ENCODE results near the gene ZFR.

GRCh38 chr5:32358611-32359010, 85.9 kb downstream of the ZFR start:
- TF ChIP-seq POLR2A (IDR thresholded peaks at IDR 0.05) = no peak
- TF ChIP-seq, protein P1, sequence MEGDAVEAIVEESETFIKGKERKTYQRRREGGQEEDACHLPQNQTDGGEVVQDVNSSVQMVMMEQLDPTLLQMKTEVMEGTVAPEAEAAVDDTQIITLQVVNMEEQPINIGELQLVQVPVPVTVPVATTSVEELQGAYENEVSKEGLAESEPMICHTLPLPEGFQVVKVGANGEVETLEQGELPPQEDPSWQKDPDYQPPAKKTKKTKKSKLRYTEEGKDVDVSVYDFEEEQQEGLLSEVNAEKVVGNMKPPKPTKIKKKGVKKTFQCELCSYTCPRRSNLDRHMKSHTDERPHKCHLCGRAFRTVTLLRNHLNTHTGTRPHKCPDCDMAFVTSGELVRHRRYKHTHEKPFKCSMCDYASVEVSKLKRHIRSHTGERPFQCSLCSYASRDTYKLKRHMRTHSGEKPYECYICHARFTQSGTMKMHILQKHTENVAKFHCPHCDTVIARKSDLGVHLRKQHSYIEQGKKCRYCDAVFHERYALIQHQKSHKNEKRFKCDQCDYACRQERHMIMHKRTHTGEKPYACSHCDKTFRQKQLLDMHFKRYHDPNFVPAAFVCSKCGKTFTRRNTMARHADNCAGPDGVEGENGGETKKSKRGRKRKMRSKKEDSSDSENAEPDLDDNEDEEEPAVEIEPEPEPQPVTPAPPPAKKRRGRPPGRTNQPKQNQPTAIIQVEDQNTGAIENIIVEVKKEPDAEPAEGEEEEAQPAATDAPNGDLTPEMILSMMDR (IDR thresholded peaks at IDR 0.05 in 8 of 11, conservative IDR thresholded peaks at IDR 0.05 in 3 of 11) = no peak
- TF ChIP-seq POLR2AphosphoS5 (IDR thresholded peaks at IDR 0.05) = no peak

Data from spleen (tissue), 7 donors.